ENCODE measurements around the gene MUC2.

The MUC2 gene

DNA sequence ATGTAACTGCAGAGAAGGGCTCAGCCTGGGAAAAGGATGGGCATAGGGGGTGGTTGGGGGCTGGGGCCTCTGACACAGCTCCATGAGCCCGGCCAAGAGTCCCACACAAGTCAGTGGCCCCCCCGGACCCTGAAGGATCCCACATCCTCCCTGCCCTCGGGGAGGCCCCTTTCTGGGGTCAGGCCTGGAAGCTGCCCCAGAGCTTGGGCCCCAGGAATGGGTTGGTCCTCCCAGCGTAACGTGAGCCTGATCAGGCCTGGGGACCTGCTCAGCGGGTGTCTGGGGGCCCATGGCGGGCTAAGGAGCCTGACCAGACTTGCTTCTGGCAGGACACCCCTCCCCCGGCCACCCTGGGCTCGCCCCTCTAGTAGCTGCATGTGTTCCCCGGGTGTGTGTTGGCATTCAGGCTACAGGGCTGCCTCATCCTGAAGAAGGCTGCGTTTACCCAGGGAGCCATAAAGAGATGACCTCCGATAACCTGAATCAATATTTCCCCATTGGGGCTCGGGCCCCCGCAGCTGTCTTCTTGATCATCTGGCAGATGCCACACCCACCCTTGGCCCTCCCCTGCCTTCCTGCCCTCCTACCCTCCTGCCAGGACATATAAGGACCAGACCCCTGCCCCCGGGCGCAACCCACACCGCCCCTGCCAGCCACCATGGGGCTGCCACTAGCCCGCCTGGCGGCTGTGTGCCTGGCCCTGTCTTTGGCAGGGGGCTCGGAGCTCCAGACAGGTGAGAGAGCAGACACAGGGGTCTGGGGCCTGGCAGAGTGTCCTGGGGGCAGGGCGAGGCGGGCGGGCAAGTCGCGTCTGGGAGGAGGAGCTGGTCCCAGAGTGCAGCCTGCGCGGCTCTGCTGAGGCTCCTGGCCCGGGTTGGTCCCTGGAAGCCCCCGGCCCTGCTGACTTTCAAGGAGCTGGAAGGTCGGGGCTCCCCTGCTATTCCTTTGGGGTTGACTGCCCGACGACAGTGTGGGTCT is at the start of gene MUC2:
Gene MUC2, plus strand, starts transcription at position 631 of the 978 bp plus-strand sequence.
- Mint-ChIP-seq H3K27me3 (ENCODE audit: low read depth) (no peaks in the 10 kb centered on the region), H3K36me3 (ENCODE audit: low read depth) (no peaks in the 10 kb centered on the region), H3K4me3 (no peak within 1 kb of the TSS), H3K9me3 (no peaks in the 10 kb centered on the region), H3K4me1 (ENCODE audit: low read depth) (no peaks in the 10 kb centered on the region), H3K27ac (no peak within 1 kb of the TSS)

DNA sequence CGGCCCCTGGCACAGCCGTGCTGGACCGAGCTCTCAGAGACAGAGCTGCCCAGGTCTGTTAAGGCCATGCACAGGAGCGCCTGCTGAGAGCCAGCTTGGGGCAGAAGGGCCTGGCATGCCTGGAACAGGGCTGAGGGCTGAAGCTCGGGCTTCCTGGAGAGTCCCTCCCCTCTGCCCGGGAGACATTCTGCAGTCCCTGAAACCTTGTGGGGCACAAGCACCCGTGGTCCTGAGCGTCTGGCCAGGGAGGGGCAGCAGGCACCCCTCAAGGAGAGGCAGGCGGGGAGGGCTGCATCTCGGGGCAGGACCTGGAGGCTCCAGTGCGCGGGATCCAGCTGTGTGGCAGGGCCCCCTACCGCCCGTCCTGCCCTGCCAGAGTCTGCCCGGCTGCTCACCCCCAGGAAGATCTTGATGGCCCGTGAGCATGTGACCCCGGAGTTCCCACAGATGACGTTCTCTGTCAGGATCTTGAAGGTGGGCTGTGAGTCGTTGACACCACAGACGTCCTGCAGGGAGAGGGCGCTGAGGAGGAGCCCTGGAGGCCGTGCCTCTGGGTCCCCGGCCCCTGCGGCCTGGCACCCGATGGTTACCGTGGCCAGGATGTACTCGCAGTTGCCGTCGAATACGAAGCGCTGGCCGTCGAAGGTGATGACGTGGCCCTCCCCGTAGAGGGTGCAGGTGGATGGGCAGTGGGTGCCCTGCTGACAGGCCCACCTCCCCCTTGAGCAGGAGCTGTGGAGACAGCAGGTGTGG is 49.1 kb upstream of the MUC2 start:
- Mint-ChIP-seq H3K4me3 (no peak overlapping the region), H3K9me3 (no peaks in the 10 kb centered on the region), H3K27me3 (ENCODE audit: low read depth) (no peaks in the 10 kb centered on the region), H3K36me3 (ENCODE audit: low read depth) (no peaks in the 10 kb centered on the region), H3K4me1 (ENCODE audit: low read depth) (no peaks in the 10 kb centered on the region), H3K27ac (no peak overlapping the region)

DNA sequence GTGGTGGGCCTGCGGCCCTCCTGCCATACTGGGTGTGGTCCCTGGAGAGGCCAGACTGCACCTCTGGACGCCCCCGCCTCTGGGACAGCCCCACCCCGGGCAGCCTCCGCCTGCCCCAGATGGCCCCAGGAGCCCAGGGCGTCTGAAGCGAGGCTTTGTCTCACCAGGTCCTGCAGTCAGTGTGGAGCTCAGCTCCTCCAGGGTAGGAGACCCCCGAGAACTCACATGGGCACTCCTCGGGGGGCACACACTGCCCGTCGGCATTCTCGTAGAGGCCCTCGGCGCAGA is 48.6 kb upstream of the MUC2 start:
- Mint-ChIP-seq H3K27me3 (ENCODE audit: low read depth) (no peaks in the 10 kb centered on the region), H3K36me3 (ENCODE audit: low read depth) (no peaks in the 10 kb centered on the region), H3K9me3 (no peaks in the 10 kb centered on the region)

DNA sequence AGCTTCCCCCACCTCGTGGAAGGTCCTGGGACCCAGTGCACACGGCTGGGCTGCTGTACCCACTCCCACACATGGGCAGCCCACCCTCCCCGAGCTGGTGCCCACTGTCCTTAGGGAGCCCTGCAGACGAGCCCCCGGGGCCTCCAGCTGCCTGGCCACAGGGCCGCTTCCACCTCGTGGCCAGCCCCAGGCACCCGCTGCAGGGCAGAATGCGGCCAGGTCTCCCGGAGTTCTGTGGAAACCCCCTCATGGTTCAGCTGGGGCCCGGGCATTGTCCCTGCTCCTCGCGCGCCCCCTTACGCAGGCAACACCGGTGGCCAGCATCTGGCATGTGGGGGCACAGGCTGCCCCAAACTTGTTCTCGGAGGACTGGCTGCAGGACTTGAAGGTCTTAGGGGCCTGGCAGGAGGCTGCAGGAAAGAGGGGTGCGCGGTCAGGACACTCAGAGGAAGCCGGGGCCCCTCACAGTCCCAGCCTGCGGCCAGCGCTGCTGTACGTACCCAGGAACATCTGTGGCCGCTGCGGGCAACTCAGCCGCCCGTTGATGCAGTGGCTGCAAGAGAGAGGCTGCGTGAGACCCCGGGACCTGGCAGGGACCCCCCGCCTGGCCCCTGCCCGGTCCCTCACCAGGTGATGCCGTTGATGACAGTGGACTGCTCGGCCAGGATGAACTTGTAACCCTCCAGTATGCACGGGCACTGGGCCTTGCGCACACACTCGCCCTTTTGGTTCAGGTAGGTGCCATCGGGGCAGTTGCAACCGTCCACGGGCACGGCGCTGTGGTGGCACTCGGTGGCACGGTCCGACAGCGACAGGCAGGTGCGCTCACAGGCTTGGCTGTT is 47.8 kb upstream of the MUC2 start:
- no peak overlapping the region for H3K27ac Mint-ChIP-seq
- no peaks in the 10 kb centered on the region for H3K36me3 Mint-ChIP-seq (ENCODE audit: low read depth)
- H3K4me1 Mint-ChIP-seq (ENCODE audit: low read depth) = no peaks in the 10 kb centered on the region
- no peaks in the 10 kb centered on the region for H3K27me3 Mint-ChIP-seq (ENCODE audit: low read depth)
- no peak overlapping the region for H3K4me3 Mint-ChIP-seq
- H3K9me3 Mint-ChIP-seq = no peaks in the 10 kb centered on the region

More for the DNA sequence above, 48.6 kb upstream of the MUC2 start:
- no peak overlapping the region for H3K27ac Mint-ChIP-seq
- H3K4me3 Mint-ChIP-seq = no peak overlapping the region
- no peaks in the 10 kb centered on the region for H3K4me1 Mint-ChIP-seq (ENCODE audit: low read depth)

DNA sequence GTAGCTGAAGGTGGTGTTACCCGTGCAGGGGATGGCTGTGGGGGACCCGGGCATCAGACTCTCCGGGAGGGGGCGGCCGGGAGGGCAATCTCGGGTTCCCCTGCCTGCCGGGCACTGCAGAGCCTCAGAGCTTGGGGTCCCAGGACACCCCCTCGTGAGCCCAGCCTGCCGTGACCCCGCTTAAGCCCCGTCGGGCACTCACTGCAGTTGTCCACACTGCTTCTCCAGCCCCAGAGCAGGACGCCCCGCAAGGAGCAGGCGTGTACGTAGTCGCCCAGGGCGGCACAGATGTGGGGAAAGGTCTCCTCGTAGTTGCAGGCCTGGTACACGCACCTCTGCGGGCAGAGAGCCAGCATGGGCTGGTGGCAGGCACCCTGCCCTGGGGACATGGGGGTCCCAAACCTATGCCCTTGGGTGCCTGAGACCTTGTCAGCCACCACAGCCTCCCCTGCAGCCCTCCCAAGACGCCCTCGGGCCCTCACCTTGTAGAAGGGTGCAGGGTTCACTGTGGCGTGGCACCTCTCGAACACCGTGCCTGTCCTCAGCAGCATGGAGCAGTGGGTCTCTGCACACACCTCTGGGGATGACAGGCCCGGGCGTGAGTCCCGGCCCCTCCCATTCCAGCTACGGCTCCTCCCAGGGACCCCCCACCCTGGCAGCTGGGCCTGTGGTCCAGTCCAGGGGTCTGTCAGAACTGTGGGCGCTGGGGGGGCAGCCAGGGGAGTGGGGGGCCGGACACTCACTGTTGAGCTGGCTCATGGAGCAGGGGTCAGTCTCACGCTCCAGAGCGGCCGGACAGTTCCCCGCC is 47.0 kb upstream of the MUC2 start:
- no peaks in the 10 kb centered on the region for H3K27me3 Mint-ChIP-seq (ENCODE audit: low read depth)
- no peak overlapping the region for H3K4me3 Mint-ChIP-seq
- no peaks in the 10 kb centered on the region for H3K4me1 Mint-ChIP-seq (ENCODE audit: low read depth)
- peaks cover 4% of the 10 kb centered on the region for H3K9me3 Mint-ChIP-seq
- H3K27ac Mint-ChIP-seq = no peak overlapping the region
- H3K36me3 Mint-ChIP-seq (ENCODE audit: low read depth) = no peaks in the 10 kb centered on the region

DNA sequence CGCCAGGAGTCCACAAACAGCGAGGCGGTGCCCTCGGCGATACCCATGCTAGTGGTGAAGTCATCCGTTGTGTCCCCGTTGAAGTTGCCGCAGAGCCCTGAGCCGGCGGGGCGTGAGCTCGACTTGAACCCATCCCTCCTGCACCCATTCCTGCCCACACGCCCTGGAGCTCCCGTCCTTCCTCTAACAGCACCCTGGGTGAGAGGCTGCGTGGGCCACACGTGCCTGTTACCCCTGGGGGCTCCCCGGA is 46.5 kb upstream of the MUC2 start:
- Mint-ChIP-seq H3K36me3 (ENCODE audit: low read depth) (no peaks in the 10 kb centered on the region), H3K9me3 (peaks cover 4% of the 10 kb centered on the region), H3K27me3 (ENCODE audit: low read depth) (no peaks in the 10 kb centered on the region), H3K4me3 (no peak overlapping the region), H3K4me1 (ENCODE audit: low read depth) (no peaks in the 10 kb centered on the region), H3K27ac (no peak overlapping the region)

DNA sequence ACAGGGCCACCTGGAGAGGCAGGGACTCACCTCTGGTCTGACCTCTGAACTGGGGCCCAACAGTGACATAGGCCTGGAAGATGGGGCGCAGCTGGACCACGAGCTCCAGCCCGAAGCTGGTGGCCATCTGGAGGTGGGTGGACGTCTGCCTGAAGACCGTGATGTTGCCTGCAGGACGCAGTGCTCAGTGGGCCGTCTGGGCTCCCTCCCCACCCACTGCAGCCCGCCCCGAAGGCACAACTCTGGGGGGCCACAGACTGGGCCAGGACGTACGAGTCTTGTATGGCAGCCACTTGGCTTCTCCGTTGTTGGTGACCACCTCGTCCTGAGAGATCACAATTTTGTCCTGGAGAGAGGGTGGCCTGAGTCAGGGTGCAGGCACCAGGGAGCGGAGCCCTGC is 46.1 kb upstream of the MUC2 start:
- Mint-ChIP-seq H3K4me1 (ENCODE audit: low read depth) (no peaks in the 10 kb centered on the region), H3K27me3 (ENCODE audit: low read depth) (no peaks in the 10 kb centered on the region), H3K9me3 (peaks cover 4% of the 10 kb centered on the region), H3K27ac (no peak overlapping the region), H3K4me3 (no peak overlapping the region), H3K36me3 (ENCODE audit: low read depth) (no peaks in the 10 kb centered on the region)

DNA sequence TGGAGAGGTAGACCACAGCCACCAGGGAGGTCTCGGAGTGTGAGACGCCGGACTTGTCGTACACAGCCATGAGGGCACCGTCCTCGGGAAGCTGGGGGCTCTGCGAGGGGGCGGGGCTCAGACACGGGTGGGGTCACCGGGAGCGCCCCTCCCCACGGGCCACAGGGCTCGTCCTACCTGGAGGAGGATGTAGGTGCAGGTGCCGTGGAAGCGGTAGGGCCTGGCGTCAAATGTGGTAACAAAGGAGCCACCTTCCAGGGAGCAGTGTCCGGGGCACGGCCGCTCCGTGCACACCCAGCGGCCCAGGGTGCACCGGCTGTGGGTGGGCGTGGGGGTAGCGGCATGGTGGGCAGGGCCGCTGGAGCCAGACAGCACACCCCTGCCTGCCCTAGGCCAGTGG is 45.6 kb upstream of the MUC2 start:
- Mint-ChIP-seq H3K9me3 (peaks cover 4% of the 10 kb centered on the region), H3K36me3 (ENCODE audit: low read depth) (no peaks in the 10 kb centered on the region), H3K27me3 (ENCODE audit: low read depth) (no peaks in the 10 kb centered on the region), H3K4me3 (no peak overlapping the region), H3K4me1 (ENCODE audit: low read depth) (no peaks in the 10 kb centered on the region), H3K27ac (no peak overlapping the region)

DNA sequence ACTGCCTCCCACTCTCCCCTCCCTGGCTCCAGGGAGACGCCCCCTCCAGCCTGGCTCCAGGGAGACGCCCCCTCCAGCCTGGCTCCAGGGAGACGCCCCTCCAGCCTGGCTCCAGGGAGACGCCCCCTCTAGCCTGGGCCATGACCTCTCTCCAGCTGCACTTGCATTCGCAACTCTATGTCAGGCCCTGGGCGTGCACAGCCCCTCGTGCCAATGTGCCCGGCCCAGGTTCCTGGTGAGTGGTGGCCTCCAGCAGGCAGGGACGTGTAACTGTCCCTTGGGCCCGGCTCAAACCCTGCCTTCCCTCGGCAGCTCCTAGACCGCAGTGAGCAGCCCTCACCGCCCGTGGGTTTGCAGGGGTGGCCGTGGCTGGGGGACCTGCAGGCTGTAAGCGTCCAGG is 45.0 kb upstream of the MUC2 start:
- Mint-ChIP-seq H3K36me3 (ENCODE audit: low read depth) (no peaks in the 10 kb centered on the region), H3K27ac (no peak overlapping the region), H3K27me3 (ENCODE audit: low read depth) (no peaks in the 10 kb centered on the region), H3K9me3 (peaks cover 4% of the 10 kb centered on the region), H3K4me3 (no peak overlapping the region), H3K4me1 (ENCODE audit: low read depth) (no peaks in the 10 kb centered on the region)

DNA sequence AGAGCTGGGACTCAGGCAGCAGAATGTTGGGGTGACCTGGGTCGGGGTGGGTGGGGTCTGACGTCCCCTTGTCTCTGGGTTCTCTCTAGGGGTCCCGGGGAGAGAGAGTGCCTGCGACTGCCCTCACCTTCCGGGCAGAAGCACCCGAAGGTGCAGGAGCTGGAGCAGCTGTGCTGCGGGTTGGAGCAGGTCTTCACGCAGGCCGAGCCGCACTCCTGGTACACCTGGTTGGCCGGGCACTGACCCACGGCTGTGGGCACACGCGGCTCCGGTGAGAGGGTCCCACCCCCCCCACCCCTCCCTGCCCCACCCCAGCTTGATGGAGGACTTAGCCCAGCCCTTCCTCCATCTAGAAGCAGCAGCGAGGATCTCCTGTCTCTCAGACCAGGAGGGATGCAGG is 44.6 kb upstream of the MUC2 start:
- Mint-ChIP-seq H3K4me1 (ENCODE audit: low read depth) (no peaks in the 10 kb centered on the region), H3K9me3 (peaks cover 4% of the 10 kb centered on the region), H3K27me3 (ENCODE audit: low read depth) (no peaks in the 10 kb centered on the region), H3K27ac (no peak overlapping the region), H3K4me3 (no peak overlapping the region), H3K36me3 (ENCODE audit: low read depth) (no peaks in the 10 kb centered on the region)

DNA sequence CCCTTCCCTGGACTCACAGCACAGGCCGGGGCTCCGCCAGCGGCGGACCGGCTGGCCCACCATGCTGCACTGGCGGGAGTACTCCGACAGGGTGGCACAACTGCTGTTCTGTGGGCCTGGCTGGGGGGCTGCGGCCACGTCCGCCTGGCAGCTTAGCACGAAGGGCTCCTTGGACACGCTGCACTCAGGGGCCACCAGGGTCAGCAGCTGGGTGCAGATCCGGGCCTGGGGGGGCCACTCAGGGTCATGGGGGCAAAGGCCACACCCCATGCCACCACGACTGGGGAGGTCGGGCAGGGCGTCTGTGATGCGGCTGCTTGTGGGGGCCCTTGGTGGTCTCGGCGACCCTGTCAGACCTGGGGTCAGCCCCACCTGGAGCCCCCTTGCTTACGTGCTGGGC is 44.1 kb upstream of the MUC2 start:
- peaks cover 4% of the 10 kb centered on the region for H3K9me3 Mint-ChIP-seq
- H3K4me1 Mint-ChIP-seq (ENCODE audit: low read depth) = no peaks in the 10 kb centered on the region
- H3K36me3 Mint-ChIP-seq (ENCODE audit: low read depth) = no peaks in the 10 kb centered on the region
- no peak overlapping the region for H3K27ac Mint-ChIP-seq
- no peaks in the 10 kb centered on the region for H3K27me3 Mint-ChIP-seq (ENCODE audit: low read depth)
- H3K4me3 Mint-ChIP-seq = no peak overlapping the region

DNA sequence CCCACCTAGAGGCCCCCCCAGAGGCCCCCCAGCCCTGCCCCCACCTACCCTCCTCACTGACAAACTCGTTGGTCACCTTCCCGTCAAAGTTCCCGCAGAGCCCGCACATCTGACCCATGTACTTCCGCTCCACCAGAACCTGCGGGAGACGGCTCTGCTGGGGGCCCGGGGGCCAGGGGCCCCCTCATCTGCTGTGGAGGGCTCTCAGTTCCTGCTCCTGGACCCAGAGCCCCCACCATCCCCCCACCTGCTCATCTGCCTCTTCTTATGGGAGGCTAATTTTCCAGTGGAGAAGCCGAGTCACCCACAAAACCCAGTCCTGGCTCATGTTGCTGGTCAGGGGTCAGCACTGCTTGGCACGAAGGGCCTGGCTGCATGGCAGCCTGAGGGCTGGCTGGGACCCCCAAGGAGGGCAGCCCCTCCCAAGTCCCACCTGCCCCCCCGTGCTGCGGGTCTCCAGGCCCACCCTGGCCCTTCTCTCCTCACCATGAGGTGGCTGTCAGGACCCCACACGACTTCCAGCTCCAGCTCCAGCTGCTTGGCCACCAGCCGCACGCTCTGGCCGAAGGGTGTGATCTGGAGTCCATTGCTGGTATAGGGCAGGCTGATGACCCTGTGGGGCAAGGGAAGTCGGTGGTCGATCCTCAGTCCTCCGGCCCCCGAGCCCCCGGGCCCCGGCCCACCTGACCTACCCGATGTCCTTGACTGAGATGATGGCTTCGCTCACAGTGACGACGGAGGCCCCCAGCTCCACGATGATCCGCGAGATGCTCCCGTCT is 43.4 kb upstream of the MUC2 start:
- H3K9me3 Mint-ChIP-seq = peaks cover 4% of the 10 kb centered on the region
- no peak overlapping the region for H3K4me3 Mint-ChIP-seq
- no peaks in the 10 kb centered on the region for H3K36me3 Mint-ChIP-seq (ENCODE audit: low read depth)
- no peaks in the 10 kb centered on the region for H3K27me3 Mint-ChIP-seq (ENCODE audit: low read depth)
- H3K27ac Mint-ChIP-seq = no peak overlapping the region
- H3K4me1 Mint-ChIP-seq (ENCODE audit: low read depth) = no peaks in the 10 kb centered on the region

DNA sequence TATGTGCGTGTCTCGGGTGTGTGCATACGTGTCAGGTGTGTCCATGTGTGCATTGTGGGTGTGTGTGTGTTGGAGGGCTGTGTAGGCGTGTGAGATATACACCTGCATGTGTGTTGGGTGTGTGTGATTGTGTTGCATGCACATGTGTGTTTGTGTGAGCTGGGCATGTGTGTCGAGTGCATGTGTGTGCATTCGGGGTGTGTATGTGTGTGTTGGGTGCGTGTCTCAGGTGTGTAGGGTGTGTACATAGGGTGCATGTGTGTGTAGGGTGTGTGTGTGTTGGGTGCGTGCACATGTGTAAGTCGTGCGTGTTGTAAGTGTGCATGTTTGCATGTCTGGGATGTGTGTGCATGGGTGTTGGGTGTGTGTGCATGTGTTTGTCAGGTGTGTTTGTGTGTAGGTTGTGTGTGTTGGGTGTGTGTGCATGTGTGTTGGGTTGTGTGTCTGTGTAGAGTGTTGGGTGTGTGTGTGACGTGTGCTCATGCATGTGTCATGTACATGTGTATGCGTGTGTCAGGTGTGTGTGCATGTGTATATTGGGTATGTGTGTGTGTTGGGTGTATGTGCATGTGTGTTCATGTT is 42.3 kb upstream of the MUC2 start:
- H3K4me3 Mint-ChIP-seq = no peak overlapping the region
- H3K9me3 Mint-ChIP-seq = peaks cover 4% of the 10 kb centered on the region
- H3K4me1 Mint-ChIP-seq (ENCODE audit: low read depth) = no peaks in the 10 kb centered on the region
- H3K27ac Mint-ChIP-seq = no peak overlapping the region
- H3K27me3 Mint-ChIP-seq (ENCODE audit: low read depth) = no peaks in the 10 kb centered on the region
- H3K36me3 Mint-ChIP-seq (ENCODE audit: low read depth) = no peaks in the 10 kb centered on the region

Data from T-helper 1 cell treated with Interleukin-12 subunit alpha and Interleukin-12 subunit beta and Interleukin-4 antibody, amounts not matched to agents 30 μg/mL and 1 μg/mL, for 36 hours (primary cell).